Stimulated activated CD4-positive, alpha-beta T cell treated with anti-CD3 and anti-CD28 coated beads, Interleukin-4, amount 100 ng/mL, for 48 hours (primary cell): Measurements from ENCODE around the gene PUDP.
"Not testable (repeated sequence)": the region's sequence is repeated elsewhere in the genome, so short reads cannot be mapped to it uniquely, and the experiment has no call there.

Experiments
- DNase-seq, 2 donors: peaks; one replicate each; pipeline ENCODE4 v3.0.0-alpha.2; 2020; ENCODE audit warnings: low read depth in 2 of 2

PUDP gene

GRCh38 chrX:7147978-7148854, at the start of gene PUDP:
Gene PUDP, minus strand, starts transcription at chrX:7148153. Its CDS starts 40 bp downstream, at chrX:7148113.
- DNase-seq: peak; percentile 58 to 70

- DNase-seq: no peak
These were observed 46.7 kb upstream of the PUDP start for GRCh38 chrX:7194606-7195005.

GRCh38 chrX:7192871-7193270, 44.9 kb upstream of the PUDP start:
- no peak for DNase-seq

GRCh38 chrX:7191681-7192110, 43.7 kb upstream of the PUDP start:
- no peak for DNase-seq

- no peak for DNase-seq
These were observed 42.2 kb upstream of the PUDP start for GRCh38 chrX:7190157-7190556.

GRCh38 chrX:7188672-7189071, 40.7 kb upstream of the PUDP start:
- no peak for DNase-seq

GRCh38 chrX:7184816-7185215, 36.9 kb upstream of the PUDP start:
- no peak for DNase-seq

GRCh38 chrX:7179446-7179845, 31.5 kb upstream of the PUDP start:
- DNase-seq: no peak

- not testable (repeated sequence) for DNase-seq
These were observed 30.9 kb upstream of the PUDP start for GRCh38 chrX:7178859-7179258.

GRCh38 chrX:7170898-7171297, 22.9 kb upstream of the PUDP start:
- DNase-seq: peak; percentile 20 to 22

- DNase-seq: no peak
These were observed 21.7 kb upstream of the PUDP start for GRCh38 chrX:7169627-7170026.

- DNase-seq: no peak
These were observed 20.4 kb upstream of the PUDP start for GRCh38 chrX:7168371-7168770.

- DNase-seq: no peak
These were observed 16.2 kb upstream of the PUDP start for GRCh38 chrX:7164174-7164573.

GRCh38 chrX:7163146-7163677, 15.3 kb upstream of the PUDP start:
- DNase-seq: no peak

- no peak for DNase-seq
These were observed 11.4 kb upstream of the PUDP start for GRCh38 chrX:7159149-7159861.

GRCh38 chrX:7158468-7158990, 10.6 kb upstream of the PUDP start:
- DNase-seq: no peak

- no peak for DNase-seq
These were observed 8.9 kb upstream of the PUDP start for GRCh38 chrX:7156879-7157278.

GRCh38 chrX:7155163-7155562, 7.2 kb upstream of the PUDP start:
- DNase-seq: no peak

- no peak for DNase-seq
These were observed 6.2 kb upstream of the PUDP start for GRCh38 chrX:7154041-7154597.

GRCh38 chrX:7153231-7153630, 5.3 kb upstream of the PUDP start:
- no peak for DNase-seq

GRCh38 chrX:7149411-7149810, 1.5 kb upstream of the PUDP start:
- no peak for DNase-seq

GRCh38 chrX:7147413-7147977, 458 bp downstream of the PUDP start, which contains the start of gene STS:
Gene STS, plus strand, starts transcription at chrX:7147712. Its CDS starts 105,488 bp downstream, at chrX:7253200.
- peak; percentile 0 to 6 for DNase-seq
